Fibroblast of mammary gland (primary cell): ENCODE data around the gene EIPR1.

Experiments used
- DNase-seq: peaks from one replicate; pipeline ENCODE4 v3.0.0-alpha.2; 2010; ENCODE audit warnings: low read depth
- H3K4me3 ChIP-seq: 2 replicates; pipeline ENCODE4 v1.5.1; 2011; ENCODE audit warnings: low read depth, mild to moderate bottlenecking, low read length, moderate library complexity; ENCODE audit not compliant: control insufficient read depth
- CTCF ChIP-seq: conservative IDR thresholded peaks from 2 replicates; pipeline ENCODE4 v1.5.1; 2011; ENCODE audit warnings: low read depth, low read length, inconsistent platforms; ENCODE audit not compliant: control insufficient read depth, insufficient read depth

The EIPR1 gene

GRCh38 chr2:3243804-3244203, 133.8 kb downstream of the EIPR1 start:
- no peak overlapping the region for H3K4me3 ChIP-seq
- TF ChIP-seq CTCF = no peak
- DNase-seq = no peak

- DNase-seq = peak; percentile 26
- TF ChIP-seq CTCF = no peak
- H3K4me3 ChIP-seq = no peak overlapping the region
These were observed 134.8 kb downstream of the EIPR1 start for GRCh38 chr2:3242747-3243369.

- no peak for TF ChIP-seq CTCF
- H3K4me3 ChIP-seq = no peak overlapping the region
- no peak for DNase-seq
These were observed 135.5 kb downstream of the EIPR1 start for GRCh38 chr2:3241971-3242746.

GRCh38 chr2:3238951-3239841, 138.4 kb downstream of the EIPR1 start:
- no peak for DNase-seq
- no peak overlapping the region for H3K4me3 ChIP-seq
- no peak for TF ChIP-seq CTCF

GRCh38 chr2:3236300-3237045, 141.1 kb downstream of the EIPR1 start:
- TF ChIP-seq CTCF = no peak
- DNase-seq = peak; percentile 22
- no peak overlapping the region for H3K4me3 ChIP-seq

- TF ChIP-seq CTCF = no peak
- DNase-seq = no peak
- no peak overlapping the region for H3K4me3 ChIP-seq
These were observed 143.7 kb downstream of the EIPR1 start for GRCh38 chr2:3233877-3234276.
